MCF 10A (cell line): Measurements from ENCODE around the gene AJAP1. TPM values are rescaled to one million over a fixed set of nuclear protein-coding genes. Genes with fewer than 3 reads are reported as not detected.

ENCODE experiments used
- BruUV-seq: library from RNA; stranded (reverse); fragments of 400-500 nt; replicated peaks from 2 replicates; lab custom pipeline; 2021; lab: Mats Ljungman, UMichigan
- CTCF ChIA-PET: fragments of 300-600 bp; sonication (Branson Sonifier 250); formaldehyde crosslinking; extraction: SDS; loops from one replicate; lab custom pipeline; 2021; ENCODE audit warnings: antibody characterized with exemption, inconsistent platforms; lab: Yijun Ruan, JAX
- POLR2A ChIA-PET: fragments of 300-600, 350-650 bp; sonication (Branson Sonifier 250); formaldehyde crosslinking; extraction: SDS; loops from one replicate; lab custom pipeline; 2020; ENCODE audit warnings: antibody characterized with exemption, inconsistent platforms; lab: Yijun Ruan, JAX
- DNase-seq: peaks from one replicate; pipeline ENCODE4 v3.0.0-alpha.2; 2018; ENCODE audit not compliant: unreplicated experiment
- H3K27ac Mint-ChIP-seq: one replicate; pipeline ENCODE4 v1.8.0; 2022; ENCODE audit warnings: mild to moderate bottlenecking, low read depth, mixed read lengths; ENCODE audit not compliant: unreplicated experiment
- H3K27me3 Mint-ChIP-seq: one replicate; pipeline ENCODE4 v1.8.0; 2022; ENCODE audit warnings: mixed read lengths; ENCODE audit not compliant: insufficient read depth, unreplicated experiment
- H3K36me3 Mint-ChIP-seq: one replicate; pipeline ENCODE4 v1.8.0; 2022; ENCODE audit warnings: mild to moderate bottlenecking, moderate library complexity, mixed read lengths; ENCODE audit not compliant: insufficient read depth, unreplicated experiment
- H3K4me1 Mint-ChIP-seq: one replicate; pipeline ENCODE4 v1.8.0; 2022; ENCODE audit warnings: mixed read lengths; ENCODE audit not compliant: insufficient read depth, unreplicated experiment
- H3K4me3 Mint-ChIP-seq: one replicate; pipeline ENCODE4 v1.8.0; 2022; ENCODE audit warnings: mild to moderate bottlenecking, moderate library complexity, mixed read lengths; ENCODE audit not compliant: unreplicated experiment
- H3K9me3 Mint-ChIP-seq: one replicate; pipeline ENCODE4 v1.8.0; 2022; ENCODE audit warnings: mixed read lengths; ENCODE audit not compliant: unreplicated experiment
- intact Hi-C: fragments of 100-400 bp; cut with micrococcal nuclease; formaldehyde crosslinking; loops from 2 replicates; pipeline ENCODE4 v1.14.1; 2022
- total RNA-seq: library from RNA; stranded (reverse); gene quantifications from 2 replicates; pipeline ENCODE4 v1.2.3, GENCODE V29; 2022
- TF ChIP-seq, protein P1 (sequence below): fragments of 200-600 bp; IDR thresholded peaks from one replicate; pipeline ENCODE4 v1.8.0; 2022; ENCODE audit warnings: antibody characterized with exemption, mild to moderate bottlenecking; ENCODE audit not compliant: unreplicated experiment

AJAP1 gene
- total RNA-seq, 1 experiment from 2014 or later = not detected

DNA sequence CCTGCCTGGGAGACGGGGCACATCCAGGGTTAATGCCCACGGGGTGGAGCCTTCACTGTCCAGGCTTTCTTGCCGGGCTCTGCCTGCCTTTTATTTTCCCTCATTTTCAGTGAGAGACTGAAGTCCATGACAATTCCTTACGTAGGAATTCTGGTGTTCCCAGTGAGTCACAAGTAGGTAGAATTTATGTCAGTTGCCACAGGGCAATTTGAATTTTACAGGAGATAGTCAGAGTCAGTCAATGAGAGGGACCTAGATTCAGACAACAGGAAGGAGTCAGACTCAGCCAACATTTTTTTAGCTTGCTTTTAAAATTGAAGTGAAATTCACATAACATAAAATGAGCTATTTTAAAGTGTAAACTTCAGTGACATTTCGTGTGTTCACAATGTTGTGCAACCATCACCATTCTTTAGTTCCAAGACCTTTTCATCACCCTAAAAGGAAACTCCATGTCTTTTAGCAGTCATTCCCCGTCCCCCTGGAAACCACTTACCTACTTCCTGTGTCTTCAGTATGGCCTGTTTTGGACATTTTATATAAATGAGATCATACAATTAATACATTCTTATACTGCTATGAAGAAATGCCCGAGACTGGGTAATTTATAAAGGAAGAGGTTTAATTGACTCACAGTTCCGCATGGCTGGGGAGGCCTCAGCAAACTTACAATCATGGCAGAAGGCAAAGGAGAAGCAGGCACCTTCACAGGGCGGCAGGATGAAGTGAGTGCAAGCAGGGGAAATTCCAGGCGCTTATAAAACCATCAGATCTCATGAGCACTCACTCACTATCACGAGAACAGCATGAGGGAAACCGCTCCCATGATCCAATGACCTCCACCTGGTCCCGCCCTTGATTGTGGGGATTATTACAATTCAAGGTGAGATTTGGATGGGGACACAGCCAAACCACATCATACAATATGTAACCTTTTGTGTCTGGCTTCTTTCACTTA, 14.6 kb downstream of the AJAP1 start:
- ChIA-PET CTCF (interaction anchor here (0.7 kb wide), 1 partner anchor 30 kb away, joined by 3 read pairs; no protein-coding TSS in a partner anchor), POLR2A (interaction anchor here (0.8 kb wide), 1 partner anchor 606 kb away, joined by 4 read pairs; no protein-coding TSS in a partner anchor)
- Mint-ChIP-seq H3K4me3 (no peak overlapping the region), H3K27me3 (no peaks in the 10 kb centered on the region), H3K27ac (peak overlapping the region; percentile 11), H3K36me3 (no peaks in the 10 kb centered on the region), H3K4me1 (peaks cover 6% of the 10 kb centered on the region), H3K9me3 (no peaks in the 10 kb centered on the region)
- DNase-seq = peak; percentile 78
- TF ChIP-seq, protein P1, sequence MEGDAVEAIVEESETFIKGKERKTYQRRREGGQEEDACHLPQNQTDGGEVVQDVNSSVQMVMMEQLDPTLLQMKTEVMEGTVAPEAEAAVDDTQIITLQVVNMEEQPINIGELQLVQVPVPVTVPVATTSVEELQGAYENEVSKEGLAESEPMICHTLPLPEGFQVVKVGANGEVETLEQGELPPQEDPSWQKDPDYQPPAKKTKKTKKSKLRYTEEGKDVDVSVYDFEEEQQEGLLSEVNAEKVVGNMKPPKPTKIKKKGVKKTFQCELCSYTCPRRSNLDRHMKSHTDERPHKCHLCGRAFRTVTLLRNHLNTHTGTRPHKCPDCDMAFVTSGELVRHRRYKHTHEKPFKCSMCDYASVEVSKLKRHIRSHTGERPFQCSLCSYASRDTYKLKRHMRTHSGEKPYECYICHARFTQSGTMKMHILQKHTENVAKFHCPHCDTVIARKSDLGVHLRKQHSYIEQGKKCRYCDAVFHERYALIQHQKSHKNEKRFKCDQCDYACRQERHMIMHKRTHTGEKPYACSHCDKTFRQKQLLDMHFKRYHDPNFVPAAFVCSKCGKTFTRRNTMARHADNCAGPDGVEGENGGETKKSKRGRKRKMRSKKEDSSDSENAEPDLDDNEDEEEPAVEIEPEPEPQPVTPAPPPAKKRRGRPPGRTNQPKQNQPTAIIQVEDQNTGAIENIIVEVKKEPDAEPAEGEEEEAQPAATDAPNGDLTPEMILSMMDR = no peak
- intact Hi-C loops = loop anchor here (5.0 kb wide), 1 partner anchor 833 kb away; no protein-coding TSS in a partner anchor
- BruUV-seq = TSS peak; percentile 51

DNA sequence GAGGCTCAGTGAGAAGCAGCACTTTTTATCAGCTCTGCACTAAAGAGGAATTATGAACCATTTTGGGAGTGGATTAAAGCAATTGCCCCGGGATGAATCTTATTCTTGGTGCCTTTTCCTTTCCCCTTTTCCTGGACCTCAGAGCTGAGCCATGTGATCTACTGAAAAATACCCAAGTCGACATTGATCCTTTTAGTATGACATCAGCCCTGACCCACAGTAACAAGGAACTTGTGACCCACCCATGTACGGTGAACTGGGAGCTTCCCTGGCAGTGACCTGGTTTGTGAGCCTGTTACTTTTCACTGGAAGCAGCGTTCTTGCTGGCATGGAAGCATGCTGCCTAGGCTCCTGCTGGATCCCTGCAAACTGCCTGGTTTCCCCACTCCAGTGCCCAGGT, 15.9 kb downstream of the AJAP1 start:
- Mint-ChIP-seq H3K27ac (no peak overlapping the region), H3K4me1 (peaks cover 6% of the 10 kb centered on the region), H3K27me3 (no peaks in the 10 kb centered on the region), H3K36me3 (no peaks in the 10 kb centered on the region), H3K4me3 (no peak overlapping the region), H3K9me3 (no peaks in the 10 kb centered on the region)
- ChIA-PET POLR2A (no interaction called here), CTCF (no interaction called here)
- DNase-seq = no peak
- no TSS peak for BruUV-seq
- TF ChIP-seq, protein P1 = no peak
- intact Hi-C loops = no loop called here

DNA sequence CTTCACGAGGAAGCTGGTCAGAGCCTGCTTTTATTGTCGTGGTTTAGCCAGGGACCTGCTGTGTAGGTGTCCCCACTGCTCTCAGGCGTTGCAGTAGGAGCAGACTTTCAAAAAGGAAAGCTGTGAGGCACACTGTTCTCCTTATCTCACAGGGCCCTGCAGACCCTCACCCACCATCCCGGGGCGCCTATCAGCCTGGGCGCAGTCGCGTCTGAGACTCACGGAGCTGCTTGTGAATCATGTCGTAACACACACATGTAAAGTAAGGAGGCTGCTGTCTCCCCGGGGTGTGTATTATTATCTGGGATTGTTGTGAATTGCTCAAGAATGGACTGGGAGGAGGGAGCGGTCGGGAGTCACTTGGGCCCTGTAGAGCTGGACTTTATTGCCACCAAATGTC, 17.4 kb downstream of the AJAP1 start:
- no peak overlapping the region for H3K27ac Mint-ChIP-seq
- H3K36me3 Mint-ChIP-seq = no peaks in the 10 kb centered on the region
- DNase-seq = no peak
- peaks cover 6% of the 10 kb centered on the region for H3K4me1 Mint-ChIP-seq
- no peaks in the 10 kb centered on the region for H3K9me3 Mint-ChIP-seq
- no peak overlapping the region for H3K4me3 Mint-ChIP-seq
- intact Hi-C loops = no loop called here
- CTCF ChIA-PET = no interaction called here
- POLR2A ChIA-PET = no interaction called here
- no TSS peak for BruUV-seq
- no peaks in the 10 kb centered on the region for H3K27me3 Mint-ChIP-seq
- TF ChIP-seq, protein P1 = no peak

DNA sequence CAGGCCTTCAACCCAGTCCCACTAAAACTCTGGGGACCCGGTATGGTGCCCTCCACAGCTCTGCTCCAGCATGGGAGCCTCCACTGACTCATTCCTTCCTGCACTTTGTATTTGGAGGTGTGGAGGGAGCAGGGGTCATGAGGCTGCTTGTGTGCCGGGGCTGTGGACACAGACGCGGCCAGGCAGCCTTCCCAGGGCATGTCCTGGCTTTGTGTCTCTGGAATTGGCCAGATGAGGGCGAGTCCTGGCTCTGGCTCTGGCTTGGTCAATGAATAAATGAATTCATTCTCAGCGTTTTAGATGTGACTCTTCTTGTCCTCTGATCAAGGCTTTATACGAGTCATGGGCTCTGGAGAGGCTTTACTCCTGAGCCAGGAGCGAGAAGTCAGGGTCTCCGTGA, 19.1 kb downstream of the AJAP1 start:
- CTCF ChIA-PET = interaction anchor here (0.6 kb wide), 1 partner anchor 23 kb away, joined by 3 read pairs; no protein-coding TSS in a partner anchor
- Mint-ChIP-seq H3K9me3 (no peaks in the 10 kb centered on the region), H3K27ac (no peak overlapping the region), H3K27me3 (no peaks in the 10 kb centered on the region), H3K4me1 (peaks cover 6% of the 10 kb centered on the region), H3K4me3 (no peak overlapping the region), H3K36me3 (no peaks in the 10 kb centered on the region)
- no TSS peak for BruUV-seq
- TF ChIP-seq, protein P1 = no peak
- intact Hi-C loops = no loop called here
- no peak for DNase-seq
- POLR2A ChIA-PET = no interaction called here
